ENCODE results near the gene TMEM140.
"Not testable (repeated sequence)": the region's sequence is repeated elsewhere in the genome, so short reads cannot be mapped to it uniquely, and the experiment has no call there.

The TMEM140 gene
- 20.0 to 54.3 (median 42.1) reads per million in 4 experiments for total RNA-seq

GRCh38 chr7:135147899-135148721 is at the start of gene TMEM140:
TSS of gene TMEM140 (plus strand) at chr7:135148072. CDS start at chr7:135164442, 16,370 bp downstream.
- DNase-seq = peak; percentile 16

GRCh38 chr7:135098391-135098790 is 49.5 kb upstream of the TMEM140 start:
- no peak for DNase-seq

GRCh38 chr7:135100856-135101255 is 47.0 kb upstream of the TMEM140 start:
- DNase-seq = no peak

GRCh38 chr7:135102372-135102771 is 45.5 kb upstream of the TMEM140 start:
- DNase-seq = no peak

GRCh38 chr7:135109562-135109961 is 38.3 kb upstream of the TMEM140 start:
- DNase-seq = no peak

GRCh38 chr7:135109976-135110375 is 37.9 kb upstream of the TMEM140 start:
- no peak for DNase-seq

- no peak for DNase-seq
Measured at GRCh38 chr7:135111379-135111778, 36.5 kb upstream of the TMEM140 start.

GRCh38 chr7:135114622-135115021 is 33.2 kb upstream of the TMEM140 start:
- DNase-seq = no peak

GRCh38 chr7:135117096-135117495 is 30.8 kb upstream of the TMEM140 start:
- DNase-seq = no peak

GRCh38 chr7:135121868-135122267 is 26.0 kb upstream of the TMEM140 start:
- no peak for DNase-seq

GRCh38 chr7:135124631-135125030 is 23.2 kb upstream of the TMEM140 start:
- DNase-seq = not testable (repeated sequence)

GRCh38 chr7:135128931-135129330 is 18.9 kb upstream of the TMEM140 start:
- DNase-seq = no peak

GRCh38 chr7:135129579-135129978 is 18.3 kb upstream of the TMEM140 start:
- no peak for DNase-seq

GRCh38 chr7:135143885-135144668 is 3.8 kb upstream of the TMEM140 start:
- no peak for DNase-seq

GRCh38 chr7:135147341-135147898 is 452 bp upstream of the TMEM140 start:
- DNase-seq = no peak

GRCh38 chr7:135150072-135150782 is 2.4 kb downstream of the TMEM140 start:
- DNase-seq = no peak

- no peak for DNase-seq
Measured at GRCh38 chr7:135151132-135151531, 3.3 kb downstream of the TMEM140 start.

GRCh38 chr7:135151533-135151932 is 3.7 kb downstream of the TMEM140 start:
- DNase-seq = no peak

GRCh38 chr7:135152442-135152841 is 4.6 kb downstream of the TMEM140 start:
- DNase-seq = no peak

- no peak for DNase-seq
Measured at GRCh38 chr7:135154734-135155133, 6.9 kb downstream of the TMEM140 start.

GRCh38 chr7:135156290-135156689 is 8.4 kb downstream of the TMEM140 start:
- DNase-seq = no peak

- DNase-seq = no peak
Measured at GRCh38 chr7:135158141-135158655, 10.3 kb downstream of the TMEM140 start.

- DNase-seq = no peak
Measured at GRCh38 chr7:135158874-135159273, 11.0 kb downstream of the TMEM140 start.
